Prostate gland (tissue), 2 donors: Measurements from ENCODE around the gene CHST8. TPM values are rescaled to one million over a fixed set of nuclear protein-coding genes. Genes with fewer than 3 reads are reported as not detected.
A peak's percentile ranks its signal among the peaks of the same experiment; 100 is the strongest.

Experiments used
- DNase-seq: peaks from one replicate; pipeline ENCODE4 v3.0.0-alpha.2; 2019; ENCODE audit warnings: low spot score
- H3K27ac ChIP-seq, 2 donors: fragments of 200-600 bp; sonication (generic); 2 replicates each; pipeline ENCODE4 v1.5.1; 2017 to 2019
- H3K27me3 ChIP-seq: fragments of 200-600 bp; sonication (generic); replicated peaks from 2 replicates; pipeline ENCODE4 v1.5.1; 2019; ENCODE audit not compliant: insufficient read depth
- H3K36me3 ChIP-seq, 2 donors: fragments of 200-600 bp; sonication (generic); 1 replicate in 1 of 2; 2 replicates in 1 of 2; pipeline versions ENCODE4 v1.5.1 to v1.8.1; 2017 to 2019
- H3K4me1 ChIP-seq: fragments of 200-600 bp; sonication (generic); replicated peaks from 2 replicates; pipeline ENCODE4 v1.5.1; 2019
- H3K4me3 ChIP-seq, 2 donors: fragments of 200-600 bp; sonication (generic); 2 replicates each; pipeline ENCODE4 v1.5.1; 2017 to 2019
- H3K9me3 ChIP-seq: fragments of 200-600 bp; sonication (generic); 2 replicates; pipeline ENCODE4 v1.5.1; 2017
- CTCF ChIP-seq, 4 experiments: fragments of 200-600 bp in 2 of 4; fragments of 450-650 bp in 2 of 4; sonication (generic) in 2 of 4; IDR thresholded peaks; 1 replicate in 3 of 4; 2 replicates in 1 of 4; pipeline ENCODE4 v1.5.1; 2016 to 2019; ENCODE audit warnings: antibody characterized with exemption in 4 of 4, mild to moderate bottlenecking in 2 of 4, moderate library complexity in 2 of 4
- POLR2A ChIP-seq: fragments of 450-650 bp; IDR thresholded peaks from one replicate; pipeline ENCODE4 v1.6.1; 2016; ENCODE audit warnings: antibody characterized with exemption, mild to moderate bottlenecking
- POLR2AphosphoS5 ChIP-seq: sonication (generic); formaldehyde crosslinking; IDR thresholded peaks from one replicate; pipeline ENCODE4 v1.6.1; 2017; ENCODE audit warnings: antibody characterized with exemption
- WGBS: methylation state at CpG from one replicate; pipeline ENCODE4 v1.1.5; 2018; 5-methylcytosine and 5-hydroxymethylcytosine counted together
- intact Hi-C: fragments of 100-400 bp; cut with DNase I; formaldehyde crosslinking; loops from one replicate; pipeline ENCODE4 v1.14.2; 2022
- total RNA-seq, 2 donors: library from RNA; depleted of rRNA; stranded (reverse); fragments of >200 nt; gene quantifications; one replicate each; pipeline ENCODE4 v1.1.0, GENCODE V29; 2016

CHST8 gene
- total RNA-seq, 2 donors from 2014 or later: 1.3 to 2.7 TPM

DNA sequence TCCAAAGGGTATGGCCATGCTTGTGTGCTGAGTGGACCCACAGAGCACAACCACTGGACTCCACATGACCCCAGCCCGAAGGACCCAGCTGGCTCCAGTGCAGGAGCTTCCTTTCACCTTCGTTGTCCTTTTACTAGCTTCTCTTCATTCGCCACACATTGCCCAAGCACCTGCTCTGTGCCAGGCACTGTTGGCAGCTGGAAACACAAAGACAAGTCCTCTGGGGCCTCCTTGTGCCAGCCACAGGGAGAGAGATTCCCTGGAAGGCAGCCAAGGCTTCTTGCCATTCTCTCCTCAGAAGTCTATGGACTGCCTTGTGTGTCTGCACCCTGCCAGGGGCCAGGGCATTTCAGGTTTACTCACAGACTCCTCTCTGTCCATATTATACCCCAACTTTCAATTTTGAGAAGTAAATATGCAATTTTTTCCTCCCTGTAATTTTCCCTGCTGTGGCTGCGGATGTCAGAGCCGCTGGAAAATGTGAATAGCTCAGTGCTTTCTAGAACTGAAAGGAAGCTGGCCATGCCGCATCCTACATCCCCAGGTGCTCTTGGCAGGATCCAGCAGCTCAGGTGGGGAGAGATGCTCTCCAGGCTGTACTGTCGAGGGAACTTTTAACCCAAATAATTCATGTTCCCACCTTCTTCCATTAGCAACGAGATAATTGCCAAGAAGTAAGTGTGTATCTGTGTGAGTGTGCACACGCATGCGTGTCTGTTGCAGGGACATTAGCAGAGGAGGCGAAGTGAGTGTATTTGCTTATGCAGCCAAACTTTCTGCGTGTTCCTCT lies 57.2 kb downstream of the CHST8 start:
- no peak for DNase-seq
- intact Hi-C loops: no loop called here
- Histone ChIP-seq H3K4me1 (no peaks in the 10 kb centered on the region), H3K27me3 (peaks cover 3% of the 10 kb centered on the region), H3K27ac (no peak overlapping the region), H3K36me3 (no peaks in the 10 kb centered on the region), H3K9me3 (no peaks in the 10 kb centered on the region), H3K4me3 (no peak overlapping the region)
- TF ChIP-seq POLR2AphosphoS5: no peak
- no peak for TF ChIP-seq CTCF (IDR thresholded peaks at IDR 0.05)
- TF ChIP-seq POLR2A: no peak
- WGBS: 86% methylated on average over 12 of the region's 12 CpGs

DNA sequence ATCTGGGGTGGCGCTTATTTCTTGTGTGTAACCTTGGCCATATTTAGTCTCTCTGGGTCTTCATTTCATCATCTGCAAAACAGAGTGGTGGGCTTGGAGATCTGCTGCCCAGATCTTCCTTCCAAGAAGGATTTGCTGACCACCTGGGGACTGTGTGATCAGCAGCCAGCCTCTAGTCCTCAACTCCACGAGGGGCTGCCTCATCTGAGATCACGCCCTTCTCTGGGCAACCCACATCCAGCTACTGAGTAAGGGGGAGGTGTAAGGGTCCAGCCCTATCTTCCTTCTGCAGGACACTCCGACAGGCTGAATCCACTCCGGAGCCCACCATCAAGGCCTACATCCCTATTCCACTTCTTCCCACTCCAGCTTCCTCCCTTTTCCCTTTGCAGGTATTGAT lies 57.9 kb downstream of the CHST8 start:
- no peak for TF ChIP-seq POLR2AphosphoS5
- TF ChIP-seq CTCF (IDR thresholded peaks at IDR 0.05): no peak
- TF ChIP-seq POLR2A: no peak
- Histone ChIP-seq H3K27me3 (peaks cover 3% of the 10 kb centered on the region), H3K36me3 (no peaks in the 10 kb centered on the region), H3K4me1 (no peaks in the 10 kb centered on the region), H3K9me3 (no peaks in the 10 kb centered on the region), H3K27ac (no peak overlapping the region), H3K4me3 (no peak overlapping the region)
- no peak for DNase-seq
- WGBS: 83% methylated on average over 5 of the region's 5 CpGs
- intact Hi-C loops: no loop called here

- Histone ChIP-seq H3K9me3 (no peaks in the 10 kb centered on the region), H3K4me1 (no peaks in the 10 kb centered on the region), H3K4me3 (no peak overlapping the region), H3K36me3 (no peaks in the 10 kb centered on the region), H3K27ac (no peak overlapping the region), H3K27me3 (peaks cover 4% of the 10 kb centered on the region)
- TF ChIP-seq POLR2AphosphoS5 (no peak), POLR2A (no peak), CTCF (IDR thresholded peaks at IDR 0.05) (no peak)
- no peak for DNase-seq
- intact Hi-C loops: no loop called here
- 73% methylated on average over 3 of the region's 3 CpGs for WGBS
Observed at GRCh38 chr19:33681081-33681680, 59.4 kb downstream of the CHST8 start.

GRCh38 chr19:33683881-33684537 lies 62.3 kb downstream of the CHST8 start:
- intact Hi-C loops: no loop called here
- TF ChIP-seq POLR2AphosphoS5 (no peak), POLR2A (no peak), CTCF (IDR thresholded peaks at IDR 0.05) (no peak)
- H3K4me3 ChIP-seq: no peak overlapping the region
- H3K36me3 ChIP-seq: no peaks in the 10 kb centered on the region
- no peaks in the 10 kb centered on the region for H3K9me3 ChIP-seq
- no peaks in the 10 kb centered on the region for H3K4me1 ChIP-seq
- peaks cover 4% of the 10 kb centered on the region for H3K27me3 ChIP-seq
- peak; percentile 45 for DNase-seq
- H3K27ac ChIP-seq: no peak overlapping the region
- WGBS: 19% methylated on average over 23 of the region's 24 CpGs
